Vagina (tissue), 2 donors: ENCODE data around the gene CBY2. TPM values are rescaled to one million over a fixed set of nuclear protein-coding genes. Genes with fewer than 3 reads are reported as not detected.

Experiments used
- DNase-seq, 2 donors: peaks; one replicate each; pipeline ENCODE4 v3.0.0-alpha.2; 2017; ENCODE audit errors: extremely low spot score in 2 of 2
- H3K27ac ChIP-seq: fragments of 200-600 bp; sonication (generic); one replicate; pipeline ENCODE4 v1.5.1; 2019
- H3K27me3 ChIP-seq: fragments of 200-600 bp; sonication (generic); one replicate; pipeline ENCODE4 v1.5.1; 2019
- H3K36me3 ChIP-seq, 2 donors: fragments of 200-600 bp; sonication (generic); one replicate each; pipeline ENCODE4 v1.5.1; 2017 to 2019
- H3K4me1 ChIP-seq: fragments of 200-600 bp; sonication (generic); one replicate; pipeline ENCODE4 v1.5.1; 2019
- H3K4me3 ChIP-seq, 2 donors: fragments of 200-600 bp; sonication (generic); 1 replicate in 1 of 2; 2 replicates in 1 of 2; pipeline ENCODE4 v1.5.1; 2016 to 2019
- H3K9me3 ChIP-seq: fragments of 200-600 bp; sonication (generic); one replicate; pipeline ENCODE4 v1.5.1; 2019
- CTCF ChIP-seq, 3 experiments: fragments of 450-650 bp in 2 of 3; fragments of 200-600 bp in 1 of 3; sonication (generic) in 1 of 3; IDR thresholded peaks; one replicate each; pipeline ENCODE4 v1.5.1; 2017 to 2019; ENCODE audit warnings: antibody characterized with exemption in 3 of 3, mild to moderate bottlenecking in 2 of 3, moderate library complexity in 2 of 3
- POLR2A ChIP-seq, 2 donors: fragments of 450-650 bp; IDR thresholded peaks; one replicate each; pipeline ENCODE4 v1.6.1; 2017; ENCODE audit warnings: antibody characterized with exemption in 2 of 2, mild to moderate bottlenecking in 2 of 2, moderate library complexity in 2 of 2
- POLR2AphosphoS5 ChIP-seq, 2 donors: sonication (generic); formaldehyde crosslinking; IDR thresholded peaks; one replicate each; pipeline ENCODE4 v1.9.0; 2017; ENCODE audit warnings: antibody characterized with exemption in 2 of 2, mild to moderate bottlenecking in 2 of 2, low read depth in 1 of 2; ENCODE audit not compliant: insufficient read depth in 1 of 2
- intact Hi-C: fragments of 100-400 bp; cut with DNase I; formaldehyde crosslinking; loops from one replicate; pipeline ENCODE4 v1.15.1; 2023
- total RNA-seq: library from RNA; depleted of rRNA; stranded (reverse); fragments of >200 nt; gene quantifications from one replicate; pipeline ENCODE4 v1.2.3, GENCODE V29; 2016

Gene CBY2
- total RNA-seq, 1 donor from 2014 or later, result not detected

- H3K27me3 ChIP-seq, result no peaks in the 10 kb centered on the region
- H3K4me1 ChIP-seq, result no peaks in the 10 kb centered on the region
- H3K4me3 ChIP-seq, result no peak overlapping the region
- no peaks in the 10 kb centered on the region for H3K36me3 ChIP-seq
- no peak for DNase-seq
- H3K27ac ChIP-seq, result no peak overlapping the region
- H3K9me3 ChIP-seq, result no peaks in the 10 kb centered on the region
- no peak for TF ChIP-seq POLR2A (IDR thresholded peaks at IDR 0.05)
- intact Hi-C loops, result no loop called here
Observed at GRCh38 chr13:45681113-45681512, 21.0 kb upstream of the CBY2 start.

GRCh38 chr13:45682494-45683008 is 19.6 kb upstream of the CBY2 start:
- Histone ChIP-seq H3K4me3 (no peak overlapping the region), H3K9me3 (no peaks in the 10 kb centered on the region), H3K4me1 (no peaks in the 10 kb centered on the region), H3K36me3 (no peaks in the 10 kb centered on the region), H3K27ac (no peak overlapping the region), H3K27me3 (no peaks in the 10 kb centered on the region)
- intact Hi-C loops, result no loop called here
- TF ChIP-seq CTCF (IDR thresholded peaks at IDR 0.05) (no peak), POLR2AphosphoS5 (IDR thresholded peaks at IDR 0.05; ENCODE audit: insufficient read depth in 1 of 2, low read depth in 1 of 2) (no peak), POLR2A (IDR thresholded peaks at IDR 0.05) (no peak)
- no peak for DNase-seq

- no peaks in the 10 kb centered on the region for H3K9me3 ChIP-seq
- H3K4me3 ChIP-seq, result no peak overlapping the region
- no peaks in the 10 kb centered on the region for H3K4me1 ChIP-seq
- intact Hi-C loops, result no loop called here
- no peak for TF ChIP-seq POLR2AphosphoS5 (IDR thresholded peaks at IDR 0.05; ENCODE audit: insufficient read depth in 1 of 2, low read depth in 1 of 2)
- no peak for TF ChIP-seq CTCF (IDR thresholded peaks at IDR 0.05)
- no peak for TF ChIP-seq POLR2A (IDR thresholded peaks at IDR 0.05)
- H3K27me3 ChIP-seq, result no peaks in the 10 kb centered on the region
- H3K36me3 ChIP-seq, result no peaks in the 10 kb centered on the region
- H3K27ac ChIP-seq, result no peak overlapping the region
- DNase-seq, result no peak
Observed at GRCh38 chr13:45683701-45684100, 18.4 kb upstream of the CBY2 start.

- intact Hi-C loops, result no loop called here
Observed at GRCh38 chr13:45688577-45688976, 13.5 kb upstream of the CBY2 start.

GRCh38 chr13:45690636-45691035 is 11.5 kb upstream of the CBY2 start:
- no peak overlapping the region for H3K27ac ChIP-seq
- intact Hi-C loops, result loop anchor here (10.0 kb wide), 1 partner anchor 454 kb away; no protein-coding TSS in a partner anchor
- DNase-seq, result no peak

More at GRCh38 chr13:45688577-45688976, 13.5 kb upstream of the CBY2 start:
- no peak for TF ChIP-seq POLR2AphosphoS5 (IDR thresholded peaks at IDR 0.05; ENCODE audit: insufficient read depth in 1 of 2, low read depth in 1 of 2)
- no peak for TF ChIP-seq CTCF (IDR thresholded peaks at IDR 0.05)
- no peak for TF ChIP-seq POLR2A (IDR thresholded peaks at IDR 0.05)
- Histone ChIP-seq H3K36me3 (no peaks in the 10 kb centered on the region), H3K9me3 (no peaks in the 10 kb centered on the region), H3K4me1 (no peaks in the 10 kb centered on the region), H3K27ac (no peak overlapping the region), H3K4me3 (no peak overlapping the region), H3K27me3 (no peaks in the 10 kb centered on the region)
- no peak for DNase-seq

More at GRCh38 chr13:45690636-45691035, 11.5 kb upstream of the CBY2 start:
- Histone ChIP-seq H3K9me3 (no peaks in the 10 kb centered on the region), H3K36me3 (no peaks in the 10 kb centered on the region), H3K4me1 (no peaks in the 10 kb centered on the region), H3K4me3 (no peak overlapping the region), H3K27me3 (no peaks in the 10 kb centered on the region)
- TF ChIP-seq POLR2A (IDR thresholded peaks at IDR 0.05) (no peak), CTCF (IDR thresholded peaks at IDR 0.05) (no peak), POLR2AphosphoS5 (IDR thresholded peaks at IDR 0.05; ENCODE audit: insufficient read depth in 1 of 2, low read depth in 1 of 2) (no peak)
